Gastroesophageal sphincter (tissue), 2 donors: ENCODE measurements around the gene CXXC5.

Experiments used
- POLR2A ChIP-seq, 2 donors: fragments of 450-650 bp; IDR thresholded peaks; one replicate each; pipeline ENCODE4 v1.6.1; 2017; ENCODE audit warnings: antibody characterized with exemption in 2 of 2, mild to moderate bottlenecking in 2 of 2, moderate library complexity in 1 of 2
- POLR2AphosphoS5 ChIP-seq: sonication (generic); formaldehyde crosslinking; IDR thresholded peaks from one replicate; pipeline ENCODE4 v1.6.1; 2017; ENCODE audit warnings: antibody characterized with exemption

DNA sequence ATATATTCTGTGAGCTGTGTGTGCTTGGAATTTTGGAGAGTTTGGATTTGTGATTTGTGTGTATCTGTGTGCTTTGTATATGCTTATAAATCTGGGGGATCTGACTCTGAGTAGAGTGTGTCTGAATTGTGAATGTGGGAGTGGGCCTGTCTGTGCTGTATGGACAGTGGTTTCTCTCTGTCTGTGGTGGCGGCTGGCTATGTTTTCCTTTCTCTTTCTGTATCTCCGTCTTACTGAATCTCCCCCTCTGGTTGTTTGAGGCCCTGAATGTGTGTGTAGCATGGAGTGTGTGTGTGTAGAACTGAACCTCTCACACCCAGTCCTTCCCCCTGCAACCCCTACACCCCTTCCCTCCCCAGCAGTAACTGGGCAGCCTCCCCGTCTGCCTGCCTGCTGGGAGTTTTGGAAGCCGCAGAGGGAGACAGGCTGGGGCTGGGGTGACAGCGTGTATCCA is 4.7 kb downstream of the CXXC5 start:
- TF ChIP-seq POLR2AphosphoS5 (no peak), POLR2A (IDR thresholded peaks at IDR 0.05) (no peak)
